SK-N-SH (cell line): Measurements from ENCODE around the gene PRLR. TPM values are rescaled to one million over a fixed set of nuclear protein-coding genes. Genes with fewer than 3 reads are reported as not detected.

Experiments used
- CTCF ChIA-PET: fragments of 300-600, 350-600 bp; formaldehyde crosslinking; extraction: SDS; loops from one replicate; lab custom pipeline; 2021; lab: Yijun Ruan, JAX
- POLR2A ChIA-PET: fragments of 350-600 bp; sonication (Branson Sonifier 250); formaldehyde crosslinking; extraction: SDS; loops from one replicate; lab custom pipeline; 2020; ENCODE audit warnings: antibody characterized with exemption, inconsistent platforms; lab: Yijun Ruan, JAX
- DNase-seq: peaks from one replicate; pipeline ENCODE4 v3.0.0; 2012
- H2AFZ ChIP-seq: fragments of 200-600 bp; sonication (generic); 2 replicates; pipeline ENCODE4 v1.8.1; 2016; ENCODE audit warnings: antibody characterized with exemption, mild to moderate bottlenecking, low read depth
- H3F3A ChIP-seq: fragments of 200-600 bp; sonication (generic); replicated peaks from 2 replicates; pipeline ENCODE3; 2016; ENCODE audit warnings: antibody characterized with exemption, mild to moderate bottlenecking; ENCODE audit not compliant: insufficient read depth
- H3K27ac ChIP-seq, 2 experiments: fragments of 200-500 bp in 1 of 2; fragments of 200-600 bp in 1 of 2; sonication (Bioruptor generic) in 1 of 2; sonication (generic), shearing (Covaris generic) in 1 of 2; 2 replicates each; pipeline versions ENCODE4 v1.5.1 to v1.6.1; 2014 to 2016; ENCODE audit warnings: low read depth in 2 of 2, inconsistent platforms in 1 of 2, low read length in 1 of 2, mild to moderate bottlenecking in 1 of 2, mixed read lengths in 1 of 2
- H3K27me3 ChIP-seq: fragments of 200-600 bp; sonication (generic), shearing (Covaris generic); 2 replicates; pipeline ENCODE4 v1.6.1; 2016; ENCODE audit warnings: mixed run types; ENCODE audit not compliant: insufficient read depth
- H3K36me3 ChIP-seq, 2 experiments: fragments of 200-500 bp in 1 of 2; fragments of 200-600 bp in 1 of 2; sonication (Bioruptor generic) in 1 of 2; sonication (generic) in 1 of 2; replicated peaks in 1 of 2; 2 replicates each; pipeline versions ENCODE3 to v1.5.1; 2014 to 2016; ENCODE audit warnings: low read length in 1 of 2, mild to moderate bottlenecking in 1 of 2; ENCODE audit not compliant: insufficient read depth in 2 of 2, control insufficient read depth in 1 of 2
- H3K4me1 ChIP-seq, 2 experiments: fragments of 200-500 bp in 1 of 2; fragments of 200-600 bp in 1 of 2; sonication (Bioruptor generic) in 1 of 2; sonication (generic), shearing (Covaris generic) in 1 of 2; 2 replicates each; pipeline versions ENCODE4 v1.5.1 to v1.6.1; 2014 to 2016; ENCODE audit warnings: low read depth in 1 of 2, low read length in 1 of 2, mixed run types in 1 of 2; ENCODE audit not compliant: insufficient read depth in 2 of 2, control insufficient read depth in 1 of 2
- H3K4me2 ChIP-seq: fragments of 200-600 bp; sonication (generic), shearing (Covaris generic); 2 replicates; pipeline ENCODE4 v1.6.1; 2017; ENCODE audit warnings: mixed run types
- H3K4me3 ChIP-seq, 2 experiments: fragments of 200-500 bp in 1 of 2; fragments of 200-600 bp in 1 of 2; sonication (Bioruptor generic) in 1 of 2; sonication (generic), shearing (Covaris generic) in 1 of 2; 2 replicates each; pipeline versions ENCODE4 v1.5.1 to v1.8.1; 2014 to 2016; ENCODE audit warnings: low read depth in 2 of 2, inconsistent platforms in 1 of 2, low read length in 1 of 2, mild to moderate bottlenecking in 1 of 2, mixed read lengths in 1 of 2, moderate library complexity in 1 of 2
- H3K79me2 ChIP-seq: fragments of 200-600 bp; sonication (generic); 2 replicates; pipeline ENCODE4 v1.8.1; 2017; ENCODE audit warnings: mild to moderate bottlenecking; ENCODE audit not compliant: insufficient read depth
- H3K9ac ChIP-seq: fragments of 200-600 bp; sonication (generic); 2 replicates; pipeline ENCODE4 v1.6.1; 2017; ENCODE audit warnings: mixed run types
- H3K9me2 ChIP-seq: fragments of 200-600 bp; sonication (generic); 2 replicates; pipeline ENCODE4 v1.6.1; 2017; ENCODE audit warnings: mixed run types
- H3K9me3 ChIP-seq: fragments of 200-600 bp; sonication (generic); 2 replicates; pipeline ENCODE4 v1.6.1; 2017; ENCODE audit warnings: mixed run types, mild to moderate bottlenecking, moderate library complexity
- H4K20me1 ChIP-seq: fragments of 200-600 bp; sonication (generic); 2 replicates; pipeline ENCODE4 v1.6.1; 2017; ENCODE audit warnings: mild to moderate bottlenecking, mixed run types; ENCODE audit not compliant: insufficient read depth
- EP300 ChIP-seq, 2 experiments: IDR thresholded peaks; 2 replicates each; pipeline versions ENCODE4 v1.4.0 to v1.6.1; 2012; ENCODE audit warnings: borderline replicate concordance in 1 of 2, low read depth in 1 of 2, low read length in 1 of 2
- EZH2phosphoT487 ChIP-seq: fragments of 200-600 bp; sonication (generic); IDR thresholded peaks from 2 replicates; pipeline ENCODE4 v1.6.1; 2017; ENCODE audit warnings: low read depth, mixed run types, mild to moderate bottlenecking, antibody characterized with exemption, moderate library complexity, borderline replicate concordance
- FOSL2 ChIP-seq: IDR thresholded peaks from 2 replicates; pipeline ENCODE4 v1.4.0; 2012; ENCODE audit warnings: low read depth, mild to moderate bottlenecking, moderate library complexity, borderline replicate concordance
- GABPA ChIP-seq: IDR thresholded peaks from 2 replicates; pipeline ENCODE4 v1.4.0; 2012; ENCODE audit warnings: low read depth, mild to moderate bottlenecking
- GATA2 ChIP-seq: sonication (generic); formaldehyde crosslinking; IDR thresholded peaks from 2 replicates; pipeline ENCODE4 v1.5.0; 2020; ENCODE audit warnings: mild to moderate bottlenecking, missing genetic modification reagents
- NRF1 ChIP-seq: IDR thresholded peaks from 2 replicates; pipeline ENCODE4 v1.6.1; 2012; ENCODE audit warnings: low read depth, mild to moderate bottlenecking, low read length
- RFX5 ChIP-seq: IDR thresholded peaks from 2 replicates; pipeline ENCODE4 v1.6.1; 2012; ENCODE audit warnings: mild to moderate bottlenecking, improper control_type of control experiment, low read length
- RXRA ChIP-seq: IDR thresholded peaks from 2 replicates; pipeline ENCODE4 v1.4.0; 2012; ENCODE audit warnings: low read depth, mild to moderate bottlenecking, borderline replicate concordance
- SMC3 ChIP-seq: IDR thresholded peaks from 2 replicates; pipeline ENCODE4 v1.6.1; 2012; ENCODE audit warnings: low read depth, low read length, improper control_type of control experiment
- TAF1 ChIP-seq: IDR thresholded peaks from 2 replicates; pipeline ENCODE4 v1.6.1; 2012; ENCODE audit warnings: low read depth, mild to moderate bottlenecking, low read length, moderate library complexity, borderline replicate concordance
- TCF12 ChIP-seq: IDR thresholded peaks from 2 replicates; pipeline ENCODE4 v1.4.0; 2012
- TEAD4 ChIP-seq: IDR thresholded peaks from 2 replicates; pipeline ENCODE4 v1.4.0; 2012; ENCODE audit warnings: mild to moderate bottlenecking, borderline replicate concordance; ENCODE audit not compliant: insufficient read depth
- YY1 ChIP-seq: IDR thresholded peaks from 2 replicates; pipeline ENCODE4 v1.4.0; 2012; ENCODE audit warnings: low read depth, mild to moderate bottlenecking
- WGBS: methylation state at CpG from one replicate; pipeline ENCODE4 v1.1.6; 2017; ENCODE audit warnings: low lambda C conversion rate; 5-methylcytosine and 5-hydroxymethylcytosine counted together
- polyA plus RNA-seq, 3 experiments: library from polyadenylated mRNA; depleted of rRNA; stranded (reverse); fragments of >200 nt; gene quantifications; 2 replicates each; pipeline ENCODE4 v1.2.3, GENCODE V29; 2012
- TF ChIP-seq, protein P1 (sequence below): IDR thresholded peaks from 2 replicates; pipeline ENCODE4 v1.4.0; 2012; ENCODE audit warnings: low read depth, borderline replicate concordance
- TF ChIP-seq, protein P2 (sequence below): IDR thresholded peaks from 2 replicates; pipeline ENCODE4 v1.4.0; 2012; ENCODE audit warnings: low read depth, borderline replicate concordance
- TF ChIP-seq, protein P3 (sequence below): fragments of 150-350 bp; IDR thresholded peaks from 2 replicates; pipeline ENCODE4 v1.6.1; 2017; ENCODE audit warnings: antibody characterized with exemption, low read length, low read depth, borderline replicate concordance

PRLR gene
- polyA plus RNA-seq, 1 of the 3 experiments (the other 2 are of a cell fraction): 0.13 TPM

DNA sequence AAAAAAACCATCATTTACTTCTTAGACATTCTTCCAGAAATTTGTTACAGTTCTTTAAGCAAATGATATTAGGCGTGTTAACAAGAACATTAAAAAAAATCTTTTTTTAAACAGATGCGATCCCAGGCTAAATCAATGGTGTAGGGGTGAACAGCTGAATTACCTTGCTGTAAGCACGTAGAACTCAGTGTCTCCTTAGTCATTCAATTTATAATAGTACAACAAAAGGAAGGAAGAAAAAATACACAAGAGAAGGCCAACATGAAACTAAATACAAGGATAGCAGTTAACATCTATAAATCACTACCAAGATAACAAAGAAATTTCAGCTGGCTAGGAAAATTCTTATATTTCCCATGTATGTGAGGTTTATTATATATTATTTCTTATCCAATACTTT lies 217.9 kb downstream of the PRLR start (continued):
- no peak for TF ChIP-seq TAF1
- TF ChIP-seq, all 33 proteins: peak for 0

DNA sequence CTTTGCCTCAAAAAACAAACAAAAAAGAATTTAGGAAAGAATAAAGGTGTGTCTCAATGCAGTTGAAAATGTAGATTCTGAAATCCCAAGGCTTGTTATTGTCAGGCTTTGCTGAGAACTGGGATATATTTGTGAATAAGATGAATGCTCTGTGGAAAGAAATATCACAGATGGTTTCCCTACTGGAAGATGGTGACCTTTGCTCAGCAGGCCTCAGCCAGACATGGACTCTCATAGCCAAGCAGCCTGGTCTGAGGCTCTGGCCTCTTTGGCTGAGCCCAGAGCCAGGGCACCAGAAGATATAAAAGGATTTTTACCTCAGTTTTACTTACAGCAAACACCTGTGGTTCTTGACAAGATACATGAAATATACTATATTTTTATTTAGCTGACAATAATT lies 219.6 kb downstream of the PRLR start:
- CTCF ChIA-PET: no interaction called here
- no peaks in the 10 kb centered on the region for H3K79me2 ChIP-seq

DNA sequence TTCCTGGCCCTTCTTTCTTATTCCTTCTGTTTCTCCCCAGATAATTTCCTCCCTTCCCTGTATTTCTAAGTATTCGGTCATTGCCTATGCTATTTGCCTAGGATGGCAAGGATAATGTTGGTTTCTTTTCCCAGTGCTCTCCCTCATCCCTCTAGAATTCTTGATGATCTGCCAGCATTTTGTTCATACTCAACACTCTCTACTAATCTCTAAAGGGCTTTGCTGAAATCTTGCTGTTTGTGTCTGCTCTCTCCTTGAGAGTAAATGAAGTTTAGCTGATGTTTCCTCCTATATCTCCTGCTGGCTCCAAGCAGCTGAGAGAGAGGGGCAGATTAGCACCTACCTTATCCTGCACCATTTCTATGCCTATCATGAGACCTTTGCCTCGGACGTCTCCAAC lies 220.6 kb downstream of the PRLR start:
- Histone ChIP-seq H3K4me1 (no peaks in the 10 kb centered on the region), H3K27me3 (peaks cover 3% of the 10 kb centered on the region; the same call in 1 of the 2 replicates), H2AFZ (no peak overlapping the region), H3K79me2 (no peaks in the 10 kb centered on the region), H3K36me3 (no peaks in the 10 kb centered on the region), H3K4me2 (no peak overlapping the region), H3K9me3 (no peaks in the 10 kb centered on the region), H3K9ac (no peak overlapping the region), H3K27ac (no peak overlapping the region), H4K20me1 (no peaks in the 10 kb centered on the region)
- no peak for DNase-seq
- CTCF ChIA-PET: no interaction called here
- WGBS: 64% methylated on average over 3 of the region's 3 CpGs
- POLR2A ChIA-PET: no interaction called here
- TF ChIP-seq TEAD4 (no peak), GATA2 (CRISPR knock-in tag) (no peak), EZH2phosphoT487 (no peak), EP300 (IDR thresholded peaks at IDR 0.05; ENCODE audit: borderline replicate concordance in 1 of 2, low read depth in 1 of 2, low read length in 1 of 2) (no peak), NRF1 (no peak), TCF12 (no peak), RFX5 (no peak), YY1 (no peak), FOSL2 (no peak)
- TF ChIP-seq, all 33 proteins: peak for 0
- H3K4me3 ChIP-seq: no peak overlapping the region
- no peaks in the 10 kb centered on the region for H3F3A ChIP-seq
- no peaks in the 10 kb centered on the region for H3K9me2 ChIP-seq

More for the DNA sequence above, 219.6 kb downstream of the PRLR start:
- Histone ChIP-seq H3K27me3 (peaks cover 10% of the 10 kb centered on the region; the same call in 1 of the 2 replicates), H3K9me2 (no peaks in the 10 kb centered on the region), H3K4me1 (no peaks in the 10 kb centered on the region), H3K27ac (no peak overlapping the region), H3F3A (no peaks in the 10 kb centered on the region), H2AFZ (no peak overlapping the region), H3K4me2 (no peak overlapping the region)
- POLR2A ChIA-PET: no interaction called here
- no peak for DNase-seq
- no peak for TF ChIP-seq GABPA
- TF ChIP-seq, all 33 proteins: peak for 0
- no peaks in the 10 kb centered on the region for H3K36me3 ChIP-seq
- H3K4me3 ChIP-seq: no peak overlapping the region
- H3K9ac ChIP-seq: no peak overlapping the region
- no peaks in the 10 kb centered on the region for H4K20me1 ChIP-seq
- H3K9me3 ChIP-seq: no peaks in the 10 kb centered on the region

DNA sequence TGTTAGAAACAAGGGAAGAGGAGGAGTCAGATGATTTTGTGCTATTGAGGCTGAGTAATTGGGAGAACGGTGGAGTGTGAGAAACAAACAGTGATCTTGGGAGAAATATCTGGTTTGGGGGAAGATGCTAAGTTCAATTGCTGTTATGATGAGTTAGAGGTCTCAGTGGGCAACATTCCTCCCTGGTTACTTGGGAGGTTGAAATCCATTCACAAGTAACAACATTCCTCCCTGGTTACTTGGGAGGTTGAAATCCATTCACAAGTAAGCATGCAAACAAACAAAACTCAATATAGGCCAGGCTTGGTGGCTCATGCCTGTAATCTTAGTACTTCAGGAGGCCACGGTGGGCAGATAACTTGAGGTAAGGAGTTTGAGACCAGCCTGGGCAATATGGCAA lies 221.3 kb downstream of the PRLR start:
- Histone ChIP-seq H3K27ac (no peak overlapping the region), H3K4me2 (no peak overlapping the region), H2AFZ (no peak overlapping the region), H3K36me3 (no peaks in the 10 kb centered on the region), H3K4me1 (no peaks in the 10 kb centered on the region), H3K27me3 (no peaks in the 10 kb centered on the region; the same call in 1 of the 2 replicates), H3F3A (no peaks in the 10 kb centered on the region), H3K9ac (no peak overlapping the region), H3K9me2 (no peaks in the 10 kb centered on the region), H3K9me3 (no peaks in the 10 kb centered on the region), H4K20me1 (no peaks in the 10 kb centered on the region), H3K4me3 (no peak overlapping the region), H3K79me2 (no peaks in the 10 kb centered on the region)
- no peak for TF ChIP-seq RFX5
- TF ChIP-seq, protein P1, sequence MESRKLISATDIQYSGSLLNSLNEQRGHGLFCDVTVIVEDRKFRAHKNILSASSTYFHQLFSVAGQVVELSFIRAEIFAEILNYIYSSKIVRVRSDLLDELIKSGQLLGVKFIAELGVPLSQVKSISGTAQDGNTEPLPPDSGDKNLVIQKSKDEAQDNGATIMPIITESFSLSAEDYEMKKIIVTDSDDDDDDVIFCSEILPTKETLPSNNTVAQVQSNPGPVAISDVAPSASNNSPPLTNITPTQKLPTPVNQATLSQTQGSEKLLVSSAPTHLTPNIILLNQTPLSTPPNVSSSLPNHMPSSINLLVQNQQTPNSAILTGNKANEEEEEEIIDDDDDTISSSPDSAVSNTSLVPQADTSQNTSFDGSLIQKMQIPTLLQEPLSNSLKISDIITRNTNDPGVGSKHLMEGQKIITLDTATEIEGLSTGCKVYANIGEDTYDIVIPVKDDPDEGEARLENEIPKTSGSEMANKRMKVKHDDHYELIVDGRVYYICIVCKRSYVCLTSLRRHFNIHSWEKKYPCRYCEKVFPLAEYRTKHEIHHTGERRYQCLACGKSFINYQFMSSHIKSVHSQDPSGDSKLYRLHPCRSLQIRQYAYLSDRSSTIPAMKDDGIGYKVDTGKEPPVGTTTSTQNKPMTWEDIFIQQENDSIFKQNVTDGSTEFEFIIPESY: no peak
- no peak for TF ChIP-seq YY1
- no peak for TF ChIP-seq TAF1
- TF ChIP-seq, protein P2, sequence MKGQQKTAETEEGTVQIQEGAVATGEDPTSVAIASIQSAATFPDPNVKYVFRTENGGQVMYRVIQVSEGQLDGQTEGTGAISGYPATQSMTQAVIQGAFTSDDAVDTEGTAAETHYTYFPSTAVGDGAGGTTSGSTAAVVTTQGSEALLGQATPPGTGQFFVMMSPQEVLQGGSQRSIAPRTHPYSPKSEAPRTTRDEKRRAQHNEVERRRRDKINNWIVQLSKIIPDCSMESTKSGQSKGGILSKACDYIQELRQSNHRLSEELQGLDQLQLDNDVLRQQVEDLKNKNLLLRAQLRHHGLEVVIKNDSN: no peak
- TF ChIP-seq, protein P3, sequence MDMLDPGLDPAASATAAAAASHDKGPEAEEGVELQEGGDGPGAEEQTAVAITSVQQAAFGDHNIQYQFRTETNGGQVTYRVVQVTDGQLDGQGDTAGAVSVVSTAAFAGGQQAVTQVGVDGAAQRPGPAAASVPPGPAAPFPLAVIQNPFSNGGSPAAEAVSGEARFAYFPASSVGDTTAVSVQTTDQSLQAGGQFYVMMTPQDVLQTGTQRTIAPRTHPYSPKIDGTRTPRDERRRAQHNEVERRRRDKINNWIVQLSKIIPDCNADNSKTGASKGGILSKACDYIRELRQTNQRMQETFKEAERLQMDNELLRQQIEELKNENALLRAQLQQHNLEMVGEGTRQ: no peak
- TF ChIP-seq SMC3: no peak
- TF ChIP-seq EP300 (IDR thresholded peaks at IDR 0.05; ENCODE audit: borderline replicate concordance in 1 of 2, low read depth in 1 of 2, low read length in 1 of 2): no peak
- no peak for TF ChIP-seq RXRA
- TF ChIP-seq TCF12: no peak
- POLR2A ChIA-PET: no interaction called here
- 30% methylated on average over 2 of the region's 2 CpGs for WGBS
- no peak for DNase-seq
- CTCF ChIA-PET: interaction anchor here (1.0 kb wide), 1 partner anchor 194 kb away, joined by 3 read pairs; no protein-coding TSS in a partner anchor
